Endothelial cell of umbilical vein (primary cell): Measurements from ENCODE around the gene BANK1.

ENCODE experiments used
- CTCF ChIP-seq, 2 donors: IDR thresholded peaks; 1 replicate in 1 of 2; 2 replicates in 1 of 2; pipeline ENCODE4 v1.5.1; 2011; ENCODE audit warnings: low read length in 2 of 2, mild to moderate bottlenecking in 2 of 2, moderate library complexity in 2 of 2, control low read depth in 1 of 2, inconsistent platforms in 1 of 2, low read depth in 1 of 2; ENCODE audit not compliant: insufficient read depth in 1 of 2; ENCODE audit errors: extremely low read depth in 1 of 2
- EZH2 ChIP-seq: IDR thresholded peaks from 2 replicates; pipeline ENCODE4 v1.6.1; 2012; ENCODE audit warnings: borderline replicate concordance, low read depth, mild to moderate bottlenecking, moderate library complexity, low read length, inconsistent platforms; ENCODE audit not compliant: severe bottlenecking
- FOS ChIP-seq: IDR thresholded peaks from 2 replicates; pipeline ENCODE4 v1.6.1; 2011; ENCODE audit warnings: mild to moderate bottlenecking, low read length, moderate library complexity, borderline replicate concordance; ENCODE audit not compliant: insufficient read depth
- MAX ChIP-seq: IDR thresholded peaks from 2 replicates; pipeline ENCODE4 v1.6.1; 2011; ENCODE audit not compliant: insufficient read depth, insufficient read length
- MYC ChIP-seq: IDR thresholded peaks from one replicate; pipeline ENCODE4 v1.6.1; 2011; ENCODE audit warnings: mild to moderate bottlenecking, low read depth, low read length
- POLR2A ChIP-seq: IDR thresholded peaks from 2 replicates; pipeline ENCODE4 v1.6.1; 2012; ENCODE audit warnings: low read depth, mild to moderate bottlenecking, control low read depth, low read length
- POLR2AphosphoS5 ChIP-seq: IDR thresholded peaks from 2 replicates; pipeline ENCODE4 v1.6.1; 2012; ENCODE audit warnings: low read depth, mild to moderate bottlenecking, control low read depth, low read length, moderate library complexity; ENCODE audit not compliant: insufficient read depth

GRCh38 chr4:101761405-101761804, 29.1 kb upstream of the BANK1 start:
- no peak for TF ChIP-seq POLR2A
- no peak for TF ChIP-seq MYC
- no peak for TF ChIP-seq CTCF (IDR thresholded peaks at IDR 0.05; ENCODE audit: extremely low read depth in 1 of 2, insufficient read depth in 1 of 2, low read depth in 1 of 2, low read length in 2 of 2)
- no peak for TF ChIP-seq MAX
- no peak for TF ChIP-seq POLR2AphosphoS5
- no peak for TF ChIP-seq FOS
- no peak for TF ChIP-seq EZH2
